Body of pancreas (tissue), 4 donors: ENCODE measurements around the gene IQCN.

Source experiments
- CTCF ChIP-seq, 7 experiments: fragments of 450-650 bp in 4 of 7; fragments of 200-600 bp in 3 of 7; sonication (generic) in 3 of 7; IDR thresholded peaks; one replicate each; pipeline ENCODE4 v1.5.1; 2016 to 2019; ENCODE audit warnings: antibody characterized with exemption in 7 of 7
- POLR2A ChIP-seq, 3 donors: fragments of 450-650 bp; IDR thresholded peaks; one replicate each; pipeline ENCODE4 v1.6.1; 2016; ENCODE audit warnings: antibody characterized with exemption in 3 of 3, mild to moderate bottlenecking in 2 of 3

DNA sequence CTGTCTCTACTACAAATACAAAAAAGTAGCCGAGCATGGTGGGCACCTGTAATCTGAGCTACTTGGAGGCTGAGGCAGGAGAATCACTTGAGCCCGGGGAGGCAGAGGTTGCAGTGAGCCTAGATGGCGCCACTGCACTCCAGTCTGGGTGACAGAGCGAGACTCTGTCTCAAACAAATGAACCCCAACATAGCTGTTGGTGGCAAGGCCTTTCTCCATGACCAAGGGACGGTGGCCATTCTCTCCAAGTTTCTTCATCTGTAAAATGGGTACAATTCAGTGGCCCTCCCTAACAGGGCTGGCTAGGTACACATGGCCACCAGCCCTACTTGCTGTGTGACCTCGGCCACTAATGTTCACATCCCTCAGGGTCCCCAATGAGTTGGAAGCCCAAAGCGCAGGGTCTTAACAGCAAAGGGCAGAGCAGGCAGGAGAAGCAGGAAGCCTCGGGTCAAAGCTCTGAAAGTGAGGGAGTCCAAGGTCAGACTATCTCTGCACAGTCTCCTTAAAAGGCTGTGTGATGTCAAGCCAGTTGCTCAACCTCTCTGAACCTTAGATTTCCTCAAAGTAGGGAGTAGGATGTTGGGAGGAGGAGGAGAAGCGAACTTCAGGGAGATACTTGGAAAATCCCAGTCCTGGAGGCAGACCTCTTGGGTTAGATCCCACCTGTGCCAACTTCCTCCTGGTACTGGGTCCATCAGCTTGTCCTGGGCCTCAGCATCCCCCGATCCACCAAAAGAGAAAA lies 4.4 kb upstream of the IQCN start:
- TF ChIP-seq POLR2A (IDR thresholded peaks at IDR 0.05) (peak; percentile 24 to 48 (median 30)), CTCF (IDR thresholded peaks at IDR 0.05) (peak in 2 of 7 experiments; percentile 9 to 35)
